ENCODE results near the gene SLC30A4. TPM values are rescaled to one million over a fixed set of nuclear protein-coding genes. Genes with fewer than 3 reads are reported as not detected.

Gene SLC30A4
- total and polyA plus RNA-seq, 2 experiments from 2014 or later, result not detected

DNA sequence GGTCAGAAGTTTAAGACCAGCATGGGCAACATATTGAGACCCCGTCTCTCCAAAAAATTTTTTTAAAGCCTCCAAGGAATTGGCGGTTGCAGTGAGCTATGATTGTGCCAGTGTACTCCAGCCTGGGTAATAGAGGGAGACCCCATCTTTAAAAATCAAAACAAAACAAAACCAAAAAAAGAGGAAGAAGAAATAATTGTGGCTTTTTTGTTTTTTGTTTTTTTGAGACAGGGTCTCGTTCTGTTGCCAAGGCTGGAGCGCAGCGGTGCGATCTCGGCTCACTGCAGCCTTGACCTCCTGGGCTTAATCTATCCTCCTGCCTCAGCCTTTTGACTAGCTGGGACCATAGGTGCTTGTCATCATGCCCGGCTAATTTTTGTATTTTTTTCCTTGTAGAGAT lies 4.5 kb upstream of the SLC30A4 start:
- Histone ChIP-seq H3F3A (replicated peaks; ENCODE audit: low read depth) (0 out of 2 replicates have a peak, but pooled peaks cover 4% of the 10 kb centered on the region), H2AFZ (no peak overlapping the region), H3K79me2 (replicated peaks; ENCODE audit: insufficient read depth) (no peaks in the 10 kb centered on the region), H3K27me3 (ENCODE audit: insufficient read depth) (peaks cover 52% of the 10 kb centered on the region), H4K20me1 (replicated peaks; ENCODE audit: insufficient read depth) (no peaks in the 10 kb centered on the region; the same call in 1 of the 2 replicates), H3K4me1 (ENCODE audit: insufficient read depth) (no peaks in the 10 kb centered on the region; the same call in 1 of the 2 replicates), H3K4me2 (no peak overlapping the region), H3K36me3 (ENCODE audit: insufficient read depth) (no peaks in the 10 kb centered on the region), H3K9me2 (ENCODE audit: insufficient read depth) (no peaks in the 10 kb centered on the region), H3K27ac (ENCODE audit: low read depth) (no peak overlapping the region), H3K4me3 (no peak overlapping the region)
- Mint-ChIP-seq H3K4me1 (no peaks in the 10 kb centered on the region; the same call in 2 of the 3 replicates), H3K4me3 (no peak overlapping the region), H3K9me3 (no peaks in the 10 kb centered on the region), H3K36me3 (ENCODE audit: low read depth) (no peaks in the 10 kb centered on the region), H3K27ac (no peak overlapping the region), H3K27me3 (ENCODE audit: insufficient read depth, low read depth, poor library complexity) (peaks cover 31% of the 10 kb centered on the region)
- DNase-seq (ENCODE audit: low spot score), result no peak
- no peak for ATAC-seq
- TF ChIP-seq STAT1 (IDR thresholded peaks at IDR 0.05; ENCODE audit: unreplicated experiment) (no peak), ZNF331 (CRISPR knock-in tag; IDR thresholded peaks at IDR 0.05; ENCODE audit: low read depth) (no peak), CREB1 (CRISPR knock-in tag; IDR thresholded peaks at IDR 0.05; ENCODE audit: low read depth) (no peak), EZH2phosphoT487 (IDR thresholded peaks at IDR 0.05; ENCODE audit: unreplicated experiment) (no peak)
- TF ChIP-seq, protein P1, sequence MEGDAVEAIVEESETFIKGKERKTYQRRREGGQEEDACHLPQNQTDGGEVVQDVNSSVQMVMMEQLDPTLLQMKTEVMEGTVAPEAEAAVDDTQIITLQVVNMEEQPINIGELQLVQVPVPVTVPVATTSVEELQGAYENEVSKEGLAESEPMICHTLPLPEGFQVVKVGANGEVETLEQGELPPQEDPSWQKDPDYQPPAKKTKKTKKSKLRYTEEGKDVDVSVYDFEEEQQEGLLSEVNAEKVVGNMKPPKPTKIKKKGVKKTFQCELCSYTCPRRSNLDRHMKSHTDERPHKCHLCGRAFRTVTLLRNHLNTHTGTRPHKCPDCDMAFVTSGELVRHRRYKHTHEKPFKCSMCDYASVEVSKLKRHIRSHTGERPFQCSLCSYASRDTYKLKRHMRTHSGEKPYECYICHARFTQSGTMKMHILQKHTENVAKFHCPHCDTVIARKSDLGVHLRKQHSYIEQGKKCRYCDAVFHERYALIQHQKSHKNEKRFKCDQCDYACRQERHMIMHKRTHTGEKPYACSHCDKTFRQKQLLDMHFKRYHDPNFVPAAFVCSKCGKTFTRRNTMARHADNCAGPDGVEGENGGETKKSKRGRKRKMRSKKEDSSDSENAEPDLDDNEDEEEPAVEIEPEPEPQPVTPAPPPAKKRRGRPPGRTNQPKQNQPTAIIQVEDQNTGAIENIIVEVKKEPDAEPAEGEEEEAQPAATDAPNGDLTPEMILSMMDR (conservative IDR thresholded peaks at IDR 0.05; ENCODE audit: low read depth in 2 of 2), result no peak

DNA sequence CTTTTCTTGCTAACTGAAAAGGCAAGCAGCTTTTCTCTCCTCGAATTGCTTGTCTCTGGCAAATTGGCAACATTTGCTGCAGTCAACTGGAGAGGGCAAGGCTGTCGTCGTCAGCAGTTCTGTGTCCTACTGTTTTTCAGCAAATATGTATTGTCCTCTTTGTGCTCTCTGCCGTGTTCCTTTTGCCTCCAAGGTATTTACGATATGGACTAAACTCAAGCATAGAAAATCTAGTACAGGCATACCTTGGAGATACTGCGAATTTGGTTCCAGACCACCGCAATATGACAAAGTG lies 558 bp upstream of the SLC30A4 start:
- Histone ChIP-seq H3K4me1 (ENCODE audit: insufficient read depth) (no peaks in the 10 kb centered on the region; the same call in 1 of the 2 replicates), H3K27ac (ENCODE audit: low read depth) (no peak overlapping the region), H3K27me3 (ENCODE audit: insufficient read depth) (peaks cover 92% of the 10 kb centered on the region), H3F3A (replicated peaks; ENCODE audit: low read depth) (0 out of 2 replicates have a peak, but pooled peaks cover 4% of the 10 kb centered on the region), H4K20me1 (replicated peaks; ENCODE audit: insufficient read depth) (peaks cover 6% of the 10 kb centered on the region; the same call in 1 of the 2 replicates), H3K4me2 (peak overlapping the region; percentile 90), H3K79me2 (replicated peaks; ENCODE audit: insufficient read depth) (no peaks in the 10 kb centered on the region), H3K4me3 (peak overlapping the region; percentile 71), H2AFZ (peak overlapping the region; percentile 94), H3K36me3 (ENCODE audit: insufficient read depth) (no peaks in the 10 kb centered on the region), H3K9me2 (ENCODE audit: insufficient read depth) (no peaks in the 10 kb centered on the region)
- H3K27me3 Mint-ChIP-seq (ENCODE audit: insufficient read depth, low read depth, poor library complexity), result peaks cover 51% of the 10 kb centered on the region
- no peaks in the 10 kb centered on the region for H3K9me3 Mint-ChIP-seq
- DNase-seq (ENCODE audit: low spot score), result no peak
- no peak overlapping the region for H3K27ac Mint-ChIP-seq
- ATAC-seq, result no peak
- no peaks in the 10 kb centered on the region for H3K36me3 Mint-ChIP-seq (ENCODE audit: low read depth)
- peak overlapping the region; percentile 81 for H3K4me3 Mint-ChIP-seq
- peaks cover 5% of the 10 kb centered on the region; the same call in 2 of the 3 replicates for H3K4me1 Mint-ChIP-seq
- TF ChIP-seq JUNB (IDR thresholded peaks at IDR 0.05; ENCODE audit: unreplicated experiment) (no peak), NANOG (IDR thresholded peaks at IDR 0.05; ENCODE audit: borderline replicate concordance) (no peak), EZH2 (IDR thresholded peaks at IDR 0.05; ENCODE audit: low read depth, unreplicated experiment) (no peak)
- TF ChIP-seq, protein P2, sequence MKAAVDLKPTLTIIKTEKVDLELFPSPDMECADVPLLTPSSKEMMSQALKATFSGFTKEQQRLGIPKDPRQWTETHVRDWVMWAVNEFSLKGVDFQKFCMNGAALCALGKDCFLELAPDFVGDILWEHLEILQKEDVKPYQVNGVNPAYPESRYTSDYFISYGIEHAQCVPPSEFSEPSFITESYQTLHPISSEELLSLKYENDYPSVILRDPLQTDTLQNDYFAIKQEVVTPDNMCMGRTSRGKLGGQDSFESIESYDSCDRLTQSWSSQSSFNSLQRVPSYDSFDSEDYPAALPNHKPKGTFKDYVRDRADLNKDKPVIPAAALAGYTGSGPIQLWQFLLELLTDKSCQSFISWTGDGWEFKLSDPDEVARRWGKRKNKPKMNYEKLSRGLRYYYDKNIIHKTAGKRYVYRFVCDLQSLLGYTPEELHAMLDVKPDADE (IDR thresholded peaks at IDR 0.05), result no peak

All from GM23338 (cell line).